Measurements from ENCODE around the gene IREB2. TPM values are rescaled to one million over a fixed set of nuclear protein-coding genes. Genes with fewer than 3 reads are reported as not detected.
A peak's percentile ranks its signal among the peaks of the same experiment; 100 is the strongest.
"Not testable (repeated sequence)": the region's sequence is repeated elsewhere in the genome, so short reads cannot be mapped to it uniquely, and the experiment has no call there.

IREB2 gene
- total RNA-seq, 1 experiment from 2014 or later: 16.4 TPM

- no peak for DNase-seq (ENCODE audit: low read depth)
Observed at GRCh38 chr15:78469031-78469430, 31.0 kb downstream of the IREB2 start.

DNA sequence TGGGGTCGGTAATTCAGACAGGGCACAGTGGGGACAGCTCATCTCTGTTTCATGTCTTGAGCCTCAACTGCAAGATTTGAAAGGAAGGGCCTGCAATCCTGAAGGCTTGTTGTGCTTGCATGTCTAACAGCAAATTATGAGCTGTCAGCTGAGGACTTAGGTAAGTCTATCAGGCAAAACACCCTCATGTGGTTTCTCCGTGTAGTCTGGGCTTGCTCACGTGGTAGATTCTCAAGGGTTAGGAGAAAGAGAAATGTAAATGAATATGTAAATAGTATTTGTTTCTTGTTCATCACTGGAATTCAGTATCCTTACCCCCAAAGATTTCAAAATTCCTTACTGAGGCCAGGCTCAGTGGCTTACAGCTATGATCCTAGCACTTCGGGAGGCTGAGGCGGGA, 39.3 kb downstream of the IREB2 start:
- no peak for DNase-seq (ENCODE audit: low read depth)

DNA sequence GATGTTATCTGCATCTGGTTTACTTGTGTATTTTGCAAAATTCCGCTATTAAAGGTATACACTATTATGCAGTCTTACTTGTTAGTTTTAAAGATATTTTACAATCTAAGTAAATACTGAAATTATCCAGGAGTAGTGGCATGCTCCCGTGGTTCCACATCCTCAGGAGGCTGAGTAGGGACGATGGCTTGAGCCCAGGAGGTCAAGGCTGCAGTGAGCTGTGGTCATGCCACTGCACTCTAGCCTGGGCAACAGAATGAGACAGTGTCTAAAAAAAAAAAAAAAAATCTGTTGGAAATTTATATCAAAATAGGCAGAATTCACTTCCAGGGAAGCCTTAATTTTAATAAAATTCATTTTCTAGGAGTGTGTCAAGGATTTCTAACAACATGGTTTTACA, 41.6 kb downstream of the IREB2 start:
- no peak for DNase-seq (ENCODE audit: low read depth)

- no peak for DNase-seq (ENCODE audit: low read depth)
Observed at GRCh38 chr15:78481917-78482316, 43.9 kb downstream of the IREB2 start.

DNA sequence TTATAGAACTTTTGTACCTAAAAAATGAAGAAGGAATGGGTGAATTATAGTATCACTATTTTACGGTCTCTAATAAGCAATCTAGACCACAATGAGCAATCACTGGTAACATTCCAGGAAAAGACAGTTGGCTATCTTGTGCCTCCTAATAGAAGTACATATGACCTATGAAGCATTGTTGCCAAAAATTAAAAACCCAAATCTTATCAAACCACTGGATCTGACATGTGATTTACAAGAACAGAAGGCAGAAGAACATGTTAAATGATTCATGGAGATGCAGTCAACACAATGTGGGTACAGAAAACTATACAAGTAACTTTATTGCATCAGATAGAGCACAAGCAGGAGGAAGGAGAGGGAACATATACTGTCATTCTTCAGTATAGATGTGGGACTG, 54.9 kb downstream of the IREB2 start:
- peak; percentile 54 for DNase-seq (ENCODE audit: low read depth)

DNA sequence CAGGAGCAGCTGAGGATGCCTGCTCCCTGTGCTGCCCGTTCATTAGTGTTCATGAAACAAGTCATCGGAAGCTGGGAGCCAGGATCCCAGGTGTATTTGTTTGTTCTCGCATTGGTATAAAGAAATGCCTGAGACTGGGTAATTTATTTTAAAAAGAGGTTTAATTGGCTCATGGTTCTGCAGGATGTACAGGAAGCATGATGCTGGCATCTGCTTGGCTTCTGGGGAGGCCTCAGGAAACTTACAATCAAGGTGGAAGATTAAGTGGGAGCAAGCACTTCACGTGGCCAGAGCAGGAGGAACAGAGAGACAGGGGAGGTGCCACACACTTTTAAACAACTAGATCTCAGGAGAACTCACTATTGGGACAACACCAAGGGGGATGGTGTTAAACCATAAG, 63.8 kb downstream of the IREB2 start:
- DNase-seq (ENCODE audit: low read depth): no peak

DNA sequence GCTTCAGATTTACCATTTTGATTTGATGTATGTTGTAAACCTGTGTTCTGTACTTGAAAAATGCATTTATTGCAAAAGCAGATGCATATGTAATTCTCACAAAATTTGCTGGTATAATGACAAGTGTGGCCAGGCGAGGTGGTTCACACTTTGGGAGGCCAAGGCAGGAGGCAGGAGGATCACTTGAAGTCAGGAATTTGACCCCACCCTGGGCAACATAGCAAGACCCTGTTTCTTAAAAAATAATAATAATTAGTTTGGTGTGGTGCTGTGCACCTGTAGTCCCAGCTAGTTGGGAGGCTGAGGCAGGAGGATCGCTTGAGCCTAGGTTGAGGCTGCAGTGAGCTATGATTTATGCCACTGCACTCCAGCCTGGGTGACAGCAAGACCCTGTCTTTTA, 64.6 kb downstream of the IREB2 start:
- no peak for DNase-seq (ENCODE audit: low read depth)

- DNase-seq (ENCODE audit: low read depth): peak; percentile 98
Observed at GRCh38 chr15:78506971-78507830, 69.2 kb downstream of the IREB2 start, which contains the start of gene HYKK. HYKK (plus strand) TSS chr15:78507577; CDS start chr15:78513089, 5,512 bp downstream.

GRCh38 chr15:78507831-78508160, 69.8 kb downstream of the IREB2 start:
- no peak for DNase-seq (ENCODE audit: low read depth)

- DNase-seq (ENCODE audit: low read depth): no peak
Observed at GRCh38 chr15:78508272-78508671, 70.3 kb downstream of the IREB2 start.

GRCh38 chr15:78509726-78510312, 71.8 kb downstream of the IREB2 start:
- DNase-seq (ENCODE audit: low read depth): no peak

DNA sequence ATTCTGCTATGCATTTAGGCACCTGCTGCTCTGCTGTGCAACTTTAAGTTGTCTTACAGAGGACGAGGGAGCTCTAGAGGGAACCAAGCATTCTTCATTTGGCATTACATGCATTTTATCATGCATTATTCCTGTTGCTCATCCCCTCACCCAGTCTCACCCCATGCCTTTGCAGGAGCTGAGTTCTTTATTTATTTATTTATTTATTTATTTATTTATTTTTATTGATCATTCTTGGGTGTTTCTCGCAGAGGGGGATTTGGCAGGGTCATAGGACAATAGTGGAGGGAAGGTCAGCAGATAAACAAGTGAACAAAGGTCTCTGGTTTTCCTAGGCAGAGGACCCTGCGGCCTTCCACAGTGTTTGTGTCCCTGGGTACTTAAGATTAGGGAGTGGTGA, 82.0 kb downstream of the IREB2 start:
- DNase-seq (ENCODE audit: low read depth): not testable (repeated sequence)

DNA sequence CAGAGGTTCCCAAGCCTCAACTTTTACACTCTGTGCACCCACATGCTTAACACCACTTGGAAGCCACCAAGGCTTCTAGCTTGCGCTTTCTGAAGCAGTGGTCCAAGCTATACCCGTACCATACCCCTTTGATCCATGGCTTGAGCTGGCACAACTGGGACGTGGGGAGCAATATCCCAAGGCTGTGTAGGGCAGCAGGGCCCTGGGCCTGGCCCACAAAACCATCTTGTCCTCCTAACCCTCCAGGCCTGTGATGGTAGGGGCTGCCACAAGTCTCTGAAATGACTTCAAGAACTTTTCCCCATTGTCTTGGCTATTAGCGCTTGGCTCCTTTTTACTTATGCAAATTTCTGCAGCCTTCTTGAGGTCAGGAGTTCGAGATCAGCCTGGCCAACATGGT, 86.2 kb downstream of the IREB2 start:
- DNase-seq (ENCODE audit: low read depth): no peak

GRCh38 chr15:78527325-78527724, 89.3 kb downstream of the IREB2 start:
- no peak for DNase-seq (ENCODE audit: low read depth)

DNA sequence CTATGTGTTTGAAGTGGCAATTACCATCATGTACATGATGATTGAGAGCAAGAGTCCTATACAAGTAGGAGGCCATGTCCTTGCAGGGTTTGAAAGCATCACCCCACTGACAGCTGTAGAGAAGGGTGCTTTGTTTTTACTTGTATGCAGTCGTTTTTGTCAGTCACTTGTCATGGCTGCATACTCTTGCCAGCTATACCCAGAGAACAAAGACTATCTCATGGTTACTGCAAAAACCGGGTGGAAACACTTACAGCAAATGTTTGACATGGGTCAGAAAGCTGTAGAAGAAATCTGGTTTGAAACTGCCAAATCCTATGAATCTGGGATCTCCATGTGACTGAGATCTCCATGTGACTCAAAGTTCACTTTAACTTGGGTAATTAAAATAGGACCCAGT, 95.3 kb downstream of the IREB2 start:
- DNase-seq (ENCODE audit: low read depth): no peak

GRCh38 chr15:78536134-78536533, 98.1 kb downstream of the IREB2 start:
- DNase-seq (ENCODE audit: low read depth): peak; percentile 20

GRCh38 chr15:78537266-78537905, 99.4 kb downstream of the IREB2 start:
- no peak for DNase-seq (ENCODE audit: low read depth)

DNA sequence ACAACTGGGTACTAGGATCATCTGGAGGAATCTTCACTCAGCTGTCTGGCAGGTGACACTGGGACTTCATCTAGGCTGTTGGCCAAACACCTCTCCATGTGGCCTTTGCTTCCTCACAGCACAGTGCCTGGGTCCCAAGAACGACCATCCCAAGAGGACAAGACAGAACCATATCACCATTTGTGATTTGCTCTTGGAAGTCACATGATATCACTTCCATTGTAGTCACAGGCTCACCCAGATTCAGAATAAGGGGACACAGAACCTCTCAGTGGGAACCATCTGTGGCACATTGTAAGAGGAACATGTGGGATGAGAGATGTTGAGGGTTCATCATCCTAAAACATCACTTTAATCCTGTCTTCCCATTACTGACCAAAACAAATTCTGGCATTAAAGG, 100.3 kb downstream of the IREB2 start:
- DNase-seq (ENCODE audit: low read depth): no peak

GRCh38 chr15:78539464-78540140, 101.6 kb downstream of the IREB2 start:
- not testable (repeated sequence) for DNase-seq (ENCODE audit: low read depth)

GRCh38 chr15:78540141-78540870, 102.3 kb downstream of the IREB2 start, which contains the start of gene PSMA4:
PSMA4 (plus strand) TSS chr15:78540444; CDS start chr15:78541928, 1,484 bp downstream.
- peak; percentile 80 for DNase-seq (ENCODE audit: low read depth)
